LHCN-M2 (cell line): ENCODE results near the gene MLXIP. TPM values are rescaled to one million over a fixed set of nuclear protein-coding genes. Genes with fewer than 3 reads are reported as not detected.
"Not testable (repeated sequence)": the region's sequence is repeated elsewhere in the genome, so short reads cannot be mapped to it uniquely, and the experiment has no call there.

ENCODE experiments used
- DNase-seq: peaks from one replicate; pipeline ENCODE4 v3.0.0-alpha.2; 2012; ENCODE audit warnings: low read depth
- polyA plus RNA-seq: library from polyadenylated mRNA; unstranded; fragments of >200 nt; gene quantifications from one replicate; pipeline ENCODE4 v1.2.1, GENCODE V29; 2012; ENCODE audit warnings: missing spikeins
- total RNA-seq: library from RNA; depleted of rRNA; stranded (reverse); fragments of >200 nt; gene quantifications from 2 replicates; pipeline ENCODE4 v1.2.3, GENCODE V29; 2014; rRNA removed

The MLXIP gene, protein sequence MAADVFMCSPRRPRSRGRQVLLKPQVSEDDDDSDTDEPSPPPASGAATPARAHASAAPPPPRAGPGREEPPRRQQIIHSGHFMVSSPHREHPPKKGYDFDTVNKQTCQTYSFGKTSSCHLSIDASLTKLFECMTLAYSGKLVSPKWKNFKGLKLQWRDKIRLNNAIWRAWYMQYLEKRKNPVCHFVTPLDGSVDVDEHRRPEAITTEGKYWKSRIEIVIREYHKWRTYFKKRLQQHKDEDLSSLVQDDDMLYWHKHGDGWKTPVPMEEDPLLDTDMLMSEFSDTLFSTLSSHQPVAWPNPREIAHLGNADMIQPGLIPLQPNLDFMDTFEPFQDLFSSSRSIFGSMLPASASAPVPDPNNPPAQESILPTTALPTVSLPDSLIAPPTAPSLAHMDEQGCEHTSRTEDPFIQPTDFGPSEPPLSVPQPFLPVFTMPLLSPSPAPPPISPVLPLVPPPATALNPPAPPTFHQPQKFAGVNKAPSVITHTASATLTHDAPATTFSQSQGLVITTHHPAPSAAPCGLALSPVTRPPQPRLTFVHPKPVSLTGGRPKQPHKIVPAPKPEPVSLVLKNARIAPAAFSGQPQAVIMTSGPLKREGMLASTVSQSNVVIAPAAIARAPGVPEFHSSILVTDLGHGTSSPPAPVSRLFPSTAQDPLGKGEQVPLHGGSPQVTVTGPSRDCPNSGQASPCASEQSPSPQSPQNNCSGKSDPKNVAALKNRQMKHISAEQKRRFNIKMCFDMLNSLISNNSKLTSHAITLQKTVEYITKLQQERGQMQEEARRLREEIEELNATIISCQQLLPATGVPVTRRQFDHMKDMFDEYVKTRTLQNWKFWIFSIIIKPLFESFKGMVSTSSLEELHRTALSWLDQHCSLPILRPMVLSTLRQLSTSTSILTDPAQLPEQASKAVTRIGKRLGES
- 7.8 and 8.4 TPM in 2 replicates for total RNA-seq
- 13.0 TPM for polyA plus RNA-seq

DNA sequence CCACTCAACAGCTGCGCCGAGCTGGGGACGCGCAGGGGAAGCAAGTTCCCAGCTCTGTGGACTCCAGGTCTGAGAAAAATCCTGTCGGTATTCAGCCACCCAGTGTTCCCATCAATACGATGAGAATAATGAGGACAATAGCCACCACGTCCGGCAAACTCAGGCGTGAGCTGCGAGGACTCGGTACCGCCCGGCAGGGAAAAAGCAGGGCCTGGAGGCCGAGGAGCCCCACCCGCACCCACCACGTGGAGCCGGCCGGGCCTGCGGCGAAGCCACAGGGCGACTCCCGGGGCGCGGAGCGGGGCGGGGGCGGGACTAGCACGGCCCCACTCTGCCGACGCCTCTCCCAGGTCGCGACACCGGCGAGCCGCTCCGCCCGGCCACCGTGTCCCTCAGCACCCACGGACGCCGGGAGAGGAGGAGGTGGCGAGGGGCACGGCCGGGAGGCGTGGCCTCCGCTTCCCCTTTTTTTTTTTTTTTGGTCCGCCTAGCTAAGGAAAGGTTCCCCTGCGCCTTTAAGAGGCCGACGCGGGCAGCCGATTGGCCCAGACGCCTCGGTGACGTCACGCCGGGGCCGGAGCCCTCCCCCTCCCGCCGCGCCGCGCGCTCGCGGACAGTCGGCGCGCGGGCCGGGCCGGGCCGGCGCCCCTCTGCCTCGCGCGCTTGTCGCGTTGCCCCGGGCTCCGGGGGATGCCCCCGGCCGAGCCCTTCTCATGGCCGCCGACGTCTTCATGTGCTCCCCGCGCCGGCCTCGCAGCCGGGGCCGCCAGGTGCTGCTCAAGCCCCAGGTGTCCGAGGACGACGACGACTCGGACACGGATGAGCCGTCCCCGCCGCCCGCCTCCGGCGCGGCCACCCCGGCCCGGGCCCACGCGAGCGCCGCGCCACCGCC lies at the start of gene MLXIP:
TSS of gene MLXIP (plus strand) at position 616 of the 892 bp plus-strand sequence. CDS start at position 714, 98 bp downstream.
- peak; percentile 89 for DNase-seq

- DNase-seq, result no peak
These were observed 49.5 kb upstream of the MLXIP start for GRCh38 chr12:122028905-122029560.

DNA sequence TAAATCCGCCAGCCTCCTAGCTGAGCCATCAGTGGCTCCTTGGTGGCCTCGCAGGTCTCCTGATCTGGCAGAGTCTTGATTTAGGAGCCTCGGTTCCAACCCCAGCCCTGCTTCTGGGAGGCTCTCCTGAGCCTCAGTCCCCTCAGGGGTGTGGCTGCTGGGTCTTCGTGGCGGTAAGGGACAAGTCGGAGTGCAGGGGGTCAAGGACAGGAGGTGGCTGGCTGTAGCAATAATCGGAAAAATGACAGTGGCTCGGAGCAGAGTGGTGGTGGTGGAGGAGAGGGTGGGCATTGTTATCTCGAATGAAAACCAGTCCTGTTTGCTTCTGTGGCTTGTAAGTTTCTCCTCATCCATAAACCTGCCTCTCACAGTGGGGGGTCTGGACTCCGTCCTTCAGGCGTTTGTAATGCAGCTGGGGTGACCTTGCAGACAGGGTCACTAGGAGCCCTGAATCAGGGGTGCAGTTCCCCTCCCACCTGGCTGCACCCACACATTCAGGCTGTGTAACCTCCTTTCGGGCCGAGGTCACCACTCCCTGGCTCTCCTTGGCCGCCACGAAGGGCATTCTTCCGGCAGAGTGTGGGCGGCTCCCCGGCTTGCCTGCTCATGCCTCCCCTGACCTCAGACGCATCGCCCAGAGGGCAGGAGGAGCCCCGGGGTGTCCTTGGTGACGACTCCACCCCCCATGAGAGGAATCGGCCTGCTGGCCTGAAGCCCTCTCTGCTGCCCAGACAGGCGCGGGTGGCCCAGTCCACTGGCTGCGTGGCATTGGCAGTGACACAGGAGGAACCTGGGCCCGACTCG lies 48.7 kb upstream of the MLXIP start:
- no peak for DNase-seq

DNA sequence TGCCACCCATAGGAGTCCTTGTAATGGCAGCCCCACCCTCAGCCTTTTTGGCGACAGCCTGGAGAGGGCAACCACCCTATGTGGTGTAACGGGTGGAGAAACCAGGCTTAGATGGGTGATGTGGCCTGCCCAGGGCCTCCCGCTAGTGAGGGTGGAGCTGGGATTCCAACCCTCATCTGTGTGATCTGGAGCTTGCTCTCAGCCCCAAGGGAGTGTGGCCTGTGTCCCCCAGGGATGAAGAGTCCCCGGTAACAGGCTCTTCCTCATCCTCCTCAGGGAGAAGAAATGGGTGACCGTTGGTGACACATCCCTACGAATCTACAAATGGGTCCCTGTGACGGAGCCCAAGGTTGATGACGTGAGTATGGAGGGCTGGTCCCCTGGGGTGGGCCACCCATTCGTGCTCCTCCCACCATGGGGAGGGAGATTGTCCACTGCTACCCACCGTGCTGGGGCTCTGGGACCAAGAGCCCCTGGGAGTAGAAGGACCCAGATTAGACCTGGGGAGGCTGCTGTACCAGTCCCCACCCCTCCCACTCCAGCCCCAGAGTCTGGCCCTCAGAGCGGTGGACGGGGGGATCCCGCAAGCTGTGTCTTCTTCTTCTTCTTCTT lies 48.0 kb upstream of the MLXIP start:
- DNase-seq, result no peak

- no peak for DNase-seq
These were observed 47.0 kb upstream of the MLXIP start for GRCh38 chr12:122031342-122032216.

GRCh38 chr12:122032580-122032979 lies 46.0 kb upstream of the MLXIP start:
- no peak for DNase-seq

DNA sequence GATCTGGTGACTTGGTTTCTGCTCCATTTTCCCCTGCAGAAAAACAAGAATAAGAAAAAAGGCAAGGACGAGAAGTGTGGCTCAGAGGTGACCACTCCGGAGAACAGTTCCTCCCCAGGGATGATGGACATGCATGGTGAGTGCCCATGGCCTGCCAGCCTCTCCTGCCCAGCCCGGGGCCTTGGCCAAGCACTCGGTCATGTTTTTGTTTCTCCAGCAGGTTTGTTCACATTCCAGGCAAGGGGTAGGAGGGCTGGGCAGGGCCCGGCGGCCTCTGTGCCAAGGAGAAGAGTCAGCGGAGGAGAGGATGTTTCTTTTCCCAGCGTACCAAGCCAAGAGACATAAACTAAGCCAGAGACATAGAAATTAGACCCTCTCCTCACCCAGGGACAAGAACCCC lies 43.3 kb upstream of the MLXIP start:
- no peak for DNase-seq

- DNase-seq, result no peak
These were observed 42.4 kb upstream of the MLXIP start for GRCh38 chr12:122036153-122036552.

- DNase-seq, result no peak
These were observed 37.8 kb upstream of the MLXIP start for GRCh38 chr12:122040579-122041386.

DNA sequence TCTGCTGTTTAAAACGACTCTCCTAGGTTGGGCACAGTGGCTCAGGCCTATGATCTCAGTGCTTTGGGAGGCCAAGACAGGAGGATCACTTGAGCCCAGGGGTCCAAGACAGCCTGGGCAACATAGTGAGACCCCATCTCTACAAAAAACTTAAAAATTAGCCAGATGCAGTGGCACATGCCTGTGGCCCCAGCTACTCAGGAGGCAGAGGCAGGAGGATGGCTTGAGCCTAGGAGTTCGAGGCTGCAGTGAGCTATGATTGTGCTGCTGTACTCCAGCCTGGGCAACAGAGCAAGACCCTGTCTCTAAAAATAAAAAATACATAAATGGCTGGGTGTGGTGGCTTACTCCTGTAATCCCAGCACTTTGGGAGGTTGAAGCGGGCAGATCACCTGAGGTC lies 37.1 kb upstream of the MLXIP start:
- not testable (repeated sequence) for DNase-seq

- no peak for DNase-seq
These were observed 35.6 kb upstream of the MLXIP start for GRCh38 chr12:122042910-122043309.

- no peak for DNase-seq
These were observed 35.1 kb upstream of the MLXIP start for GRCh38 chr12:122043476-122043875.

- no peak for DNase-seq
These were observed 33.3 kb upstream of the MLXIP start for GRCh38 chr12:122045262-122045661.

DNA sequence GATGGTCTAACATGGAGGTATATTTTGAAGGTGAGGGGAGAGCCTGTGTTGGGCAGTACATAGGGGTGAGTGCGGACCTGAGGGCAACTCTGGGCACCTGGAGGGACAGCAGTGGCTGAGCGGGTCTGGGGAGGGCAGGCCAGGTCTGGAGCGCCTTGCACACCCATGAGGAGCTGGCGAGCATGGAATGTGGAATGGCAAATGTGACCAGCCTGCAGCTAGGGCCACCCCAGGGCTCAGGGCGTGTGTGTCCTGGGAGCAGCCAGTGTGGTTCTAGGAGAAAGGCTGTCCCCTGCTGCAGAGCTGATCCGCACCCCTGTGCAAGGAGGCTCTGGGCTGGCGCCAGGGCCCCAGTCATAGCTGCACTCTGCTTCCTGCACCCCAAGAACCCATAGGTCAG lies 32.4 kb upstream of the MLXIP start:
- DNase-seq, result no peak

DNA sequence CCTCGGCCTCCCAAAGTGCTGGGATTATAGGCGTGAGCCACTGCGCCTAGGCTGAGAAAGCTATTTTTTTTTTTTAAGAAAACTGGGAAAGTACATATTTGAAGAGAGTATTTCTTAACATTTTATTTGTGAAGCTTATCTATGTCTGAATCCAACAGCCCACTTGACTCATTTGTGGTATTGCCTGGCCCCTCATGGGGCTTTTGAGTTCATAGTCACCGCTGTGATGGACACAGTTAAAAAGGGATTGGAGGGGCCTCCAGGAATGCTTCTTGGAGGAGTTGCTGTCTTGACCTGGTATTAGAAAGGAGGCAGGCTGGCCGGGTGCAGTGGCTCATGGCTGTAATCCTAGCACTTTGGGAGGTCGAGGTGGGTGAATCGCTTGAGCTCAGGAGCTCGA lies 30.4 kb upstream of the MLXIP start:
- DNase-seq, result no peak

DNA sequence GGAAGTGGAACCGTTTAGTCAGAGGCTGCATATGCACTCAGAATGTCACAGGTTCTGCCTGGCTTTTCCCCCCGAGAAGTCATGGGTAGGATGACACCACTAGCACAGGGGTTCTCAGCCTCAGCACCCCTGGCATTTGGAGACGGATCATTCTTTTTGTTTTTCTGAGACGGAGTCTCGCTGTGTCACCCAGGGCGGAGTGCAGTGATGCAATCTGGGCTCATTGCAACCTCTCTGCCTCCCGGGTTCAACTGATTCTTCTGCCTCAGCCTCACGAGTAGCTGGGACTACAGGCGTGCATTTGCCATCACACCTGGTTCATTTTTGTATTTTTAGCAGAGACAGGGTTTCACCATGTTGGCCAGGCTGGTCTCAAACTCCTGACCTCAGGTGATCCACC lies 28.7 kb upstream of the MLXIP start:
- no peak for DNase-seq

DNA sequence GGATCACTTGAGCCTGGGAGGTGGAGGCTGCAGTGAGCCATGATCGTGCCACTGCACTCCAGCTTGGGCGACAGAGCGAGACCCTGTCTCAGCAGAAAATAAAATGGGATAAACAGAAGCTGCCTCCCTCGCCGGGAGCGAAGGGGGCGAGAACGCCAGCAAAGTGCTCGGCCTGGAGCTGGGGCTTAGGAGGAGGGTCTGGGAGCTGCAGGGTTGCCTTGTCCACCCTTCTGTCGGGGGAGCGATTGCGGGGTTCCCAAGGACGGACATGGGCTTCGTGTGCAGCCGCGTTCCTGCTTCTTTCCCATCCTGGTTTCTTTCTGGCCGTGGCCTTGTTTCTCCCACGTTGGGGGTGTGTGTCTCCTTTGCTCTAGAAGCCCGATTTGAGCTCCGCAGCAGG lies 27.9 kb upstream of the MLXIP start:
- no peak for DNase-seq
